Activated B cell treated with CpG ODN at 0.5 μM for 24 hours (primary cell): Measurements from ENCODE around the gene ERMARD. TPM values are rescaled to one million over a fixed set of nuclear protein-coding genes. Genes with fewer than 3 reads are reported as not detected.

Experiments
- ATAC-seq: fragments of 200-7000 bp; cut with Tn5 transposase; one replicate; pipeline ENCODE4 v1.10.0; 2021; ENCODE audit warnings: low read depth, mild to moderate bottlenecking, moderate library complexity
- CTCF ChIA-PET: fragments of 350-600 bp; sonication (Branson Sonifier 250); formaldehyde crosslinking; loops from one replicate; lab custom pipeline; 2021; ENCODE audit warnings: antibody characterized with exemption; lab: Charles Lee
- POLR2A ChIA-PET: fragments of 350-600 bp; sonication (Branson Sonifier 250); formaldehyde crosslinking; loops from one replicate; lab custom pipeline; 2021; ENCODE audit warnings: antibody characterized with exemption; lab: Charles Lee
- DNase-seq: peaks from one replicate; pipeline ENCODE4 v3.0.0; 2022
- H3K27ac Mint-ChIP-seq: one replicate; pipeline ENCODE4 v1.8.0; 2020; ENCODE audit warnings: mixed read lengths
- H3K27me3 Mint-ChIP-seq: one replicate; pipeline ENCODE4 v1.8.0; 2021; ENCODE audit warnings: mixed read lengths
- H3K36me3 Mint-ChIP-seq: one replicate; pipeline ENCODE4 v1.8.0; 2021; ENCODE audit warnings: low read depth, mixed read lengths
- H3K4me1 Mint-ChIP-seq: one replicate; pipeline ENCODE4 v1.8.0; 2021; ENCODE audit warnings: mixed read lengths
- H3K4me3 Mint-ChIP-seq: one replicate; pipeline ENCODE4 v1.8.0; 2020; ENCODE audit warnings: mild to moderate bottlenecking, mixed read lengths
- H3K9me3 Mint-ChIP-seq: one replicate; pipeline ENCODE4 v1.8.0; 2020; ENCODE audit warnings: mixed read lengths
- CTCF ChIP-seq: fragments of 200-600 bp; IDR thresholded peaks from one replicate; pipeline ENCODE4 v1.8.0; 2022; ENCODE audit warnings: antibody characterized with exemption, mild to moderate bottlenecking
- intact Hi-C: fragments of 100-400 bp; cut with micrococcal nuclease; formaldehyde crosslinking; loops from one replicate; pipeline ENCODE4 v1.15.1; 2024
- total RNA-seq: library from RNA; stranded (reverse); gene quantifications from 2 replicates; pipeline ENCODE4 v1.2.3, GENCODE V29; 2022

ERMARD gene
- total RNA-seq, 1 donor from 2014 or later: 45.4 TPM

GRCh38 chr6:169766232-169766631, 14.8 kb downstream of the ERMARD start:
- Mint-ChIP-seq H3K36me3 (peaks cover 76% of the 10 kb centered on the region), H3K27ac (no peak overlapping the region), H3K27me3 (no peaks in the 10 kb centered on the region), H3K4me1 (no peaks in the 10 kb centered on the region), H3K4me3 (no peak overlapping the region), H3K9me3 (no peaks in the 10 kb centered on the region)
- no peak for TF ChIP-seq CTCF
- ChIA-PET POLR2A (no interaction called here), CTCF (no interaction called here)
- ATAC-seq (no peak), DNase-seq (no peak)
- intact Hi-C loops: no loop called here

DNA sequence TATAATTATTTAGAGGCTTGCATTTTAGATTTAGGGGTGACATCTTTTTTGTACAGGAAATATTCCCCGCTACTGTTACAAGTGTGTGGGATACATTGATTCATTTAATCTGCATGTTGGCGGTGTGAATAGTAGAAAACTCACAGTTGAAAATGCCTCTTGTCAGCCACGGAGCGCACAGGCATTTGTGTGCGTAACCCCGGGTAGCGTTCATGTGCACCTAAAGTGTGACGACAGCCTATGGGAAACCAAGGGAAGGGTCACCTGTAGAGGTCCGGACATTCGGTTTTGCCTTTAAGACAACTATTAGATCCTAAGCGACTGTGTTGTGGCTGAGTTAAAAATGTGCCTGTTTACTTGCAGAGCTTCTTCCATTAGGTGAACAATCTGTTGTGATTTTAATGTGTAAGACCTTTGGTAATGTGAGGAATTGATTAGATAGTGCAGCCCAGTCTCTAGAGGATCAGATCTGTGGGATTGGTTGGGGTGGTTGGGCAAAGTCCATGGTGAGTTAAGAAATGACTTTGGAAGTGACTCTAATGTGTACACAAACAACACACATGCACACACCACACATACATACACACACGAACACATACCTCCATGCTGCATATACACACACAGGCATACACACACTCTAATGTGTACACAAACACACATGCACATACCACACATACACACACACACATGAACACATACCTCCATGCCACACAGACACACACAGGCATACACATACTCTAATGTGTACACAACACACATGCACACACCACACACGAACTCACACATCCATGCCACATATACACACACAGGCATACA, 15.7 kb downstream of the ERMARD start:
- H3K36me3 Mint-ChIP-seq: peaks cover 80% of the 10 kb centered on the region
- intact Hi-C loops: no loop called here
- no peak overlapping the region for H3K27ac Mint-ChIP-seq
- ChIA-PET CTCF (no interaction called here), POLR2A (no interaction called here)
- DNase-seq: no peak
- H3K4me1 Mint-ChIP-seq: no peaks in the 10 kb centered on the region
- TF ChIP-seq CTCF: no peak
- H3K4me3 Mint-ChIP-seq: no peak overlapping the region
- ATAC-seq: no peak
- H3K27me3 Mint-ChIP-seq: no peaks in the 10 kb centered on the region
- no peaks in the 10 kb centered on the region for H3K9me3 Mint-ChIP-seq

DNA sequence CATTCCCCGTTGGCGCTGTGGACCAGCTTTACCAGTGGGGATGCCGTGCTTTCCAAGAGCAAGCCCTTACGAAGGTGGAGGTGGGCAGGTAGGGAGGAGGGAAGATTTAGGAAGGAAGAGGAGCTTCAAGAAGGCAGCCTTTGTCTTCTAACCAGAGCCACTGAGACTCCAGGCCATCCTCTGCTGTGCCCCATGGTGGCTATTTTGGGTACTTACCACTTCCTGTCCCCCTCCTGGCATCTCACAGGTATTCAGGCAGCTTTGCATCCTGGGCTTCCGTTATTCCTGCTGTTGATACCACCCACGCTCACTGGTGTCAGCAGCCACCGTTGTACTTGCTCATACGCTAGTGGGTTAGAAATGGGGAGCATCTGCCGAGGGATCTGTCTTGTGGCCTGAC, 22.9 kb downstream of the ERMARD start:
- H3K4me3 Mint-ChIP-seq: no peak overlapping the region
- TF ChIP-seq CTCF: no peak
- intact Hi-C loops: no loop called here
- peaks cover 65% of the 10 kb centered on the region for H3K36me3 Mint-ChIP-seq
- DNase-seq (no peak), ATAC-seq (no peak)
- H3K4me1 Mint-ChIP-seq: no peaks in the 10 kb centered on the region
- POLR2A ChIA-PET: no interaction called here
- H3K27ac Mint-ChIP-seq: no peak overlapping the region
- no peaks in the 10 kb centered on the region for H3K9me3 Mint-ChIP-seq
- CTCF ChIA-PET: no interaction called here
- H3K27me3 Mint-ChIP-seq: no peaks in the 10 kb centered on the region

GRCh38 chr6:169775321-169775720, 23.9 kb downstream of the ERMARD start:
- Mint-ChIP-seq H3K27me3 (no peaks in the 10 kb centered on the region), H3K4me3 (no peak overlapping the region), H3K9me3 (no peaks in the 10 kb centered on the region), H3K36me3 (peaks cover 64% of the 10 kb centered on the region), H3K27ac (no peak overlapping the region), H3K4me1 (no peaks in the 10 kb centered on the region)
- CTCF ChIA-PET: no interaction called here
- ATAC-seq (no peak), DNase-seq (no peak)
- no peak for TF ChIP-seq CTCF
- POLR2A ChIA-PET: no interaction called here
- intact Hi-C loops: no loop called here

- TF ChIP-seq CTCF: no peak
- Mint-ChIP-seq H3K4me1 (no peaks in the 10 kb centered on the region), H3K27ac (no peak overlapping the region), H3K4me3 (no peak overlapping the region), H3K9me3 (no peaks in the 10 kb centered on the region), H3K27me3 (no peaks in the 10 kb centered on the region), H3K36me3 (peaks cover 69% of the 10 kb centered on the region)
- no peak for ATAC-seq
- intact Hi-C loops: no loop called here
- DNase-seq: no peak
- POLR2A ChIA-PET: no interaction called here
- CTCF ChIA-PET: no interaction called here
Measured at GRCh38 chr6:169776379-169776778, 25.0 kb downstream of the ERMARD start.
